WTC11 (cell line): Measurements from ENCODE around the gene WDR48. TPM values are rescaled to one million over a fixed set of nuclear protein-coding genes. Genes with fewer than 3 reads are reported as not detected.

Experiments
- CREM ChIP-seq: sonication (generic); formaldehyde crosslinking; IDR thresholded peaks from 2 replicates; pipeline ENCODE4 v1.8.1; 2022; ENCODE audit warnings: mild to moderate bottlenecking, missing genetic modification reagents, moderate library complexity
- ETV6 ChIP-seq: sonication (generic); formaldehyde crosslinking; IDR thresholded peaks from 2 replicates; pipeline ENCODE4 v1.8.1; 2022; ENCODE audit warnings: mild to moderate bottlenecking, missing genetic modification reagents
- FOXK1 ChIP-seq: sonication (generic); formaldehyde crosslinking; IDR thresholded peaks from 2 replicates; pipeline ENCODE4 v1.8.0; 2022; ENCODE audit warnings: mild to moderate bottlenecking, moderate library complexity, missing genetic modification reagents
- FOXP1 ChIP-seq: sonication (generic); formaldehyde crosslinking; IDR thresholded peaks from 2 replicates; pipeline ENCODE4 v1.8.0; 2022; ENCODE audit warnings: missing genetic modification reagents, mild to moderate bottlenecking, moderate library complexity, borderline replicate concordance
- GRHL2 ChIP-seq: fragments of 250-450 bp; sonication (Bioruptor Pico); IDR thresholded peaks from 2 replicates; pipeline ENCODE4 v1.8.0; 2022; ENCODE audit warnings: mild to moderate bottlenecking, moderate library complexity; ENCODE audit not compliant: insufficient replicate concordance, severe bottlenecking
- GTF2I ChIP-seq: fragments of 250-450 bp; sonication (Bioruptor Pico); conservative IDR thresholded peaks from 2 replicates; pipeline ENCODE4 v1.4.0; 2021; ENCODE audit warnings: mild to moderate bottlenecking
- IRF2 ChIP-seq: sonication (generic); formaldehyde crosslinking; IDR thresholded peaks from 2 replicates; pipeline ENCODE4 v1.8.0; 2022; ENCODE audit warnings: low read depth, missing genetic modification reagents, borderline replicate concordance
- KAT7 ChIP-seq: sonication (generic); formaldehyde crosslinking; IDR thresholded peaks from 2 replicates; pipeline ENCODE4 v1.8.1; 2023; ENCODE audit warnings: missing genetic modification reagents, mild to moderate bottlenecking, borderline replicate concordance
- MXD4 ChIP-seq: fragments of 250-450 bp; sonication (Bioruptor Pico); IDR thresholded peaks from 2 replicates; pipeline ENCODE4 v1.8.0; 2021; ENCODE audit warnings: mild to moderate bottlenecking, moderate library complexity, borderline replicate concordance
- MYBL2 ChIP-seq: sonication (generic); formaldehyde crosslinking; IDR thresholded peaks from 2 replicates; pipeline ENCODE4 v1.8.1; 2023; ENCODE audit warnings: mild to moderate bottlenecking, moderate library complexity, missing genetic modification reagents
- NR3C1 ChIP-seq: sonication (generic); formaldehyde crosslinking; conservative IDR thresholded peaks from 2 replicates; pipeline ENCODE4 v1.8.1; 2023; ENCODE audit warnings: low read depth, mild to moderate bottlenecking, missing genetic modification reagents
- PRRX2 ChIP-seq: fragments of 250-450 bp; sonication (Bioruptor Pico); IDR thresholded peaks from 2 replicates; pipeline ENCODE4 v1.8.0; 2021; ENCODE audit warnings: mild to moderate bottlenecking
- RELA ChIP-seq: sonication (generic); formaldehyde crosslinking; IDR thresholded peaks from 2 replicates; pipeline ENCODE4 v1.8.1; 2022; ENCODE audit warnings: missing genetic modification reagents, mild to moderate bottlenecking, borderline replicate concordance
- SOX15 ChIP-seq: fragments of 250-450 bp; sonication (Bioruptor Pico); IDR thresholded peaks from 2 replicates; pipeline ENCODE4 v1.9.0; 2021; ENCODE audit warnings: mild to moderate bottlenecking
- TEAD1 ChIP-seq: sonication (generic); formaldehyde crosslinking; IDR thresholded peaks from 2 replicates; pipeline ENCODE4 v1.8.0; 2022; ENCODE audit warnings: mild to moderate bottlenecking, missing genetic modification reagents
- ZNF416 ChIP-seq: fragments of 250-450 bp; sonication (Bioruptor Pico); IDR thresholded peaks from 2 replicates; pipeline ENCODE4 v1.9.0; 2021; ENCODE audit warnings: mild to moderate bottlenecking, inconsistent platforms
- ZNF423 ChIP-seq: fragments of 250-450 bp; sonication (Bioruptor Pico); IDR thresholded peaks from 2 replicates; pipeline ENCODE4 v2.1.2; 2022; ENCODE audit warnings: mild to moderate bottlenecking, moderate library complexity
- total RNA-seq: library from RNA; stranded (reverse); gene quantifications from 3 replicates; pipeline ENCODE4 v1.2.3, GENCODE V29; 2021
- TF ChIP-seq, protein P1 (sequence below): sonication (generic); formaldehyde crosslinking; IDR thresholded peaks from 2 replicates; pipeline ENCODE4 v1.8.1; 2023; ENCODE audit warnings: mild to moderate bottlenecking, missing genetic modification reagents, borderline replicate concordance
- TF ChIP-seq, protein P2 (sequence below): sonication (generic); formaldehyde crosslinking; IDR thresholded peaks from 2 replicates; pipeline ENCODE4 v1.8.0; 2022; ENCODE audit warnings: mild to moderate bottlenecking, missing genetic modification reagents
- TF ChIP-seq, protein P3 (sequence below): sonication (generic); formaldehyde crosslinking; IDR thresholded peaks from 2 replicates; pipeline ENCODE4 v1.8.0; 2023; ENCODE audit warnings: missing genetic modification reagents, mild to moderate bottlenecking, borderline replicate concordance

The WDR48 gene
- total RNA-seq, 1 experiment from 2014 or later: 40.9 TPM

DNA sequence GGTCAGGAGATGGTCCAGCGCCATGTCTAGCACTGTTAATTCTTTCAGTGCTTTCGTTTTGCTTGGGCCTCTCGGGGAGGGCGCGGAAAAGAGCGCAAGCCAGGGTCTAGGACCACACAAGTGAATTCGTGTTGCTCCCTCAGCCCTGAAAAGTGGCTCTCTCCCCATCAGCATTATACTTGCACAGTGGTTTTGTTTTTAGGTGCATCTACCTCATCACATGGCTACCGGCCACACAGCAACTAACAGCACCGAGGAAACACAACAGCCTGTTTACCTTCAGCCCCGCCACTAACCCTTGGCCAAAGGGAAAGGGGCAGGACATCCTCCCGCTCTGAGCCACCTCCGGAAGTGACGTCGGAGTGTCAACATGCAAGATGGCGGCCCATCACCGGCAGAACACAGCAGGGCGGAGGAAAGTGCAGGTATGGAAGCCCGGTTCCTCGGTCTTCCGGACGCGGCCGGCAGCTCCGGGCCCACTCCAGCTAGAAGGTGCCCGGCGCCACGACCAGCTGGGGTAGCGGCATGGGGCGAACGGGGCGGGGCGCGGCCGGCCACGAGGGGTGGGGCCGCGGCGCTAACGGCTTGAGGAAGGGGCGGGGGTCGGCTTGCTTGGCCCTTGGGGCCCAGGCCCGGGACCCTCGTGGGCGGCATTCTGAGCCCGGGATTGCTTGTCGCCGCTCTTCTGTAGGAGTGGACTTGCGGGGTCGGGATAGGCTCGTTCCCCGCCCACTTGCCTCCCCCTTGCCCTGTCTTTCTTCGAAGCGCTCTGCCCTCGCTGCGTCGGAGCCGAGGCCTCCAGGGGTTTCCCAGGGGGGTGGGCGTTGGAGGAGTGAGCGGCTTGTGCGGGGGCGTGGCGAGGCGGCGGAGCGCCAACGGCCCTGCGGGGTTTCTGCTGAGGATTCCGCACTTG, at the start of gene WDR48, which contains the start of gene SCN11A (continued):
- TF ChIP-seq, protein P1, sequence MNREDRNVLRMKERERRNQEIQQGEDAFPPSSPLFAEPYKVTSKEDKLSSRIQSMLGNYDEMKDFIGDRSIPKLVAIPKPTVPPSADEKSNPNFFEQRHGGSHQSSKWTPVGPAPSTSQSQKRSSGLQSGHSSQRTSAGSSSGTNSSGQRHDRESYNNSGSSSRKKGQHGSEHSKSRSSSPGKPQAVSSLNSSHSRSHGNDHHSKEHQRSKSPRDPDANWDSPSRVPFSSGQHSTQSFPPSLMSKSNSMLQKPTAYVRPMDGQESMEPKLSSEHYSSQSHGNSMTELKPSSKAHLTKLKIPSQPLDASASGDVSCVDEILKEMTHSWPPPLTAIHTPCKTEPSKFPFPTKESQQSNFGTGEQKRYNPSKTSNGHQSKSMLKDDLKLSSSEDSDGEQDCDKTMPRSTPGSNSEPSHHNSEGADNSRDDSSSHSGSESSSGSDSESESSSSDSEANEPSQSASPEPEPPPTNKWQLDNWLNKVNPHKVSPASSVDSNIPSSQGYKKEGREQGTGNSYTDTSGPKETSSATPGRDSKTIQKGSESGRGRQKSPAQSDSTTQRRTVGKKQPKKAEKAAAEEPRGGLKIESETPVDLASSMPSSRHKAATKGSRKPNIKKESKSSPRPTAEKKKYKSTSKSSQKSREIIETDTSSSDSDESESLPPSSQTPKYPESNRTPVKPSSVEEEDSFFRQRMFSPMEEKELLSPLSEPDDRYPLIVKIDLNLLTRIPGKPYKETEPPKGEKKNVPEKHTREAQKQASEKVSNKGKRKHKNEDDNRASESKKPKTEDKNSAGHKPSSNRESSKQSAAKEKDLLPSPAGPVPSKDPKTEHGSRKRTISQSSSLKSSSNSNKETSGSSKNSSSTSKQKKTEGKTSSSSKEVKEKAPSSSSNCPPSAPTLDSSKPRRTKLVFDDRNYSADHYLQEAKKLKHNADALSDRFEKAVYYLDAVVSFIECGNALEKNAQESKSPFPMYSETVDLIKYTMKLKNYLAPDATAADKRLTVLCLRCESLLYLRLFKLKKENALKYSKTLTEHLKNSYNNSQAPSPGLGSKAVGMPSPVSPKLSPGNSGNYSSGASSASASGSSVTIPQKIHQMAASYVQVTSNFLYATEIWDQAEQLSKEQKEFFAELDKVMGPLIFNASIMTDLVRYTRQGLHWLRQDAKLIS (CRISPR knock-in tag): peak; percentile 43; the same call in 1 of the 2 replicates
- TF ChIP-seq NR3C1 (no peak), KAT7 (CRISPR knock-in tag) (peak; percentile 56; the same call in 1 of the 2 replicates), ZNF416 (CRISPR knock-in tag) (0 out of 2 replicates have a peak, but pooled peaks have one; percentile 19), FOXK1 (peak; percentile 100), MYBL2 (no peak), SOX15 (CRISPR knock-in tag) (no peak), MXD4 (CRISPR knock-in tag) (no peak), IRF2 (CRISPR knock-in tag) (no peak), TEAD1 (CRISPR knock-in tag) (peak; percentile 48; the same call in 1 of the 2 replicates), GRHL2 (CRISPR knock-in tag) (no peak), RELA (CRISPR knock-in tag) (no peak), GTF2I (CRISPR knock-in tag) (no peak), ZNF423 (CRISPR knock-in tag) (no peak), FOXP1 (no peak; the same call in 1 of the 2 replicates), PRRX2 (CRISPR knock-in tag) (0 out of 2 replicates have a peak, but pooled peaks have one; percentile 46), CREM (CRISPR knock-in tag) (peak; percentile 96), ETV6 (CRISPR knock-in tag) (peak; percentile 83)
- TF ChIP-seq, protein P2, sequence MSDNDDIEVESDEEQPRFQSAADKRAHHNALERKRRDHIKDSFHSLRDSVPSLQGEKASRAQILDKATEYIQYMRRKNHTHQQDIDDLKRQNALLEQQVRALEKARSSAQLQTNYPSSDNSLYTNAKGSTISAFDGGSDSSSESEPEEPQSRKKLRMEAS (CRISPR knock-in tag): peak; percentile 66; the same call in 1 of the 2 replicates
- TF ChIP-seq, protein P3, sequence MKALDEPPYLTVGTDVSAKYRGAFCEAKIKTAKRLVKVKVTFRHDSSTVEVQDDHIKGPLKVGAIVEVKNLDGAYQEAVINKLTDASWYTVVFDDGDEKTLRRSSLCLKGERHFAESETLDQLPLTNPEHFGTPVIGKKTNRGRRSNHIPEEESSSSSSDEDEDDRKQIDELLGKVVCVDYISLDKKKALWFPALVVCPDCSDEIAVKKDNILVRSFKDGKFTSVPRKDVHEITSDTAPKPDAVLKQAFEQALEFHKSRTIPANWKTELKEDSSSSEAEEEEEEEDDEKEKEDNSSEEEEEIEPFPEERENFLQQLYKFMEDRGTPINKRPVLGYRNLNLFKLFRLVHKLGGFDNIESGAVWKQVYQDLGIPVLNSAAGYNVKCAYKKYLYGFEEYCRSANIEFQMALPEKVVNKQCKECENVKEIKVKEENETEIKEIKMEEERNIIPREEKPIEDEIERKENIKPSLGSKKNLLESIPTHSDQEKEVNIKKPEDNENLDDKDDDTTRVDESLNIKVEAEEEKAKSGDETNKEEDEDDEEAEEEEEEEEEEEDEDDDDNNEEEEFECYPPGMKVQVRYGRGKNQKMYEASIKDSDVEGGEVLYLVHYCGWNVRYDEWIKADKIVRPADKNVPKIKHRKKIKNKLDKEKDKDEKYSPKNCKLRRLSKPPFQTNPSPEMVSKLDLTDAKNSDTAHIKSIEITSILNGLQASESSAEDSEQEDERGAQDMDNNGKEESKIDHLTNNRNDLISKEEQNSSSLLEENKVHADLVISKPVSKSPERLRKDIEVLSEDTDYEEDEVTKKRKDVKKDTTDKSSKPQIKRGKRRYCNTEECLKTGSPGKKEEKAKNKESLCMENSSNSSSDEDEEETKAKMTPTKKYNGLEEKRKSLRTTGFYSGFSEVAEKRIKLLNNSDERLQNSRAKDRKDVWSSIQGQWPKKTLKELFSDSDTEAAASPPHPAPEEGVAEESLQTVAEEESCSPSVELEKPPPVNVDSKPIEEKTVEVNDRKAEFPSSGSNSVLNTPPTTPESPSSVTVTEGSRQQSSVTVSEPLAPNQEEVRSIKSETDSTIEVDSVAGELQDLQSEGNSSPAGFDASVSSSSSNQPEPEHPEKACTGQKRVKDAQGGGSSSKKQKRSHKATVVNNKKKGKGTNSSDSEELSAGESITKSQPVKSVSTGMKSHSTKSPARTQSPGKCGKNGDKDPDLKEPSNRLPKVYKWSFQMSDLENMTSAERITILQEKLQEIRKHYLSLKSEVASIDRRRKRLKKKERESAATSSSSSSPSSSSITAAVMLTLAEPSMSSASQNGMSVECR (CRISPR knock-in tag): 0 out of 2 replicates have a peak, but pooled peaks have one; percentile 45
